GM19467 (cell line): ENCODE data around the gene MMD.
"Not testable (repeated sequence)": the region's sequence is repeated elsewhere in the genome, so short reads cannot be mapped to it uniquely, and the experiment has no call there.

ENCODE experiments used
- ATAC-seq: cut with Tn5 transposase; IDR thresholded peaks from one replicate; pipeline ENCODE4 v1.9.1; 2021; ENCODE audit warnings: mild to moderate bottlenecking, moderate library complexity; ENCODE audit not compliant: unreplicated experiment

The MMD gene, protein sequence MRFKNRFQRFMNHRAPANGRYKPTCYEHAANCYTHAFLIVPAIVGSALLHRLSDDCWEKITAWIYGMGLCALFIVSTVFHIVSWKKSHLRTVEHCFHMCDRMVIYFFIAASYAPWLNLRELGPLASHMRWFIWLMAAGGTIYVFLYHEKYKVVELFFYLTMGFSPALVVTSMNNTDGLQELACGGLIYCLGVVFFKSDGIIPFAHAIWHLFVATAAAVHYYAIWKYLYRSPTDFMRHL

DNA sequence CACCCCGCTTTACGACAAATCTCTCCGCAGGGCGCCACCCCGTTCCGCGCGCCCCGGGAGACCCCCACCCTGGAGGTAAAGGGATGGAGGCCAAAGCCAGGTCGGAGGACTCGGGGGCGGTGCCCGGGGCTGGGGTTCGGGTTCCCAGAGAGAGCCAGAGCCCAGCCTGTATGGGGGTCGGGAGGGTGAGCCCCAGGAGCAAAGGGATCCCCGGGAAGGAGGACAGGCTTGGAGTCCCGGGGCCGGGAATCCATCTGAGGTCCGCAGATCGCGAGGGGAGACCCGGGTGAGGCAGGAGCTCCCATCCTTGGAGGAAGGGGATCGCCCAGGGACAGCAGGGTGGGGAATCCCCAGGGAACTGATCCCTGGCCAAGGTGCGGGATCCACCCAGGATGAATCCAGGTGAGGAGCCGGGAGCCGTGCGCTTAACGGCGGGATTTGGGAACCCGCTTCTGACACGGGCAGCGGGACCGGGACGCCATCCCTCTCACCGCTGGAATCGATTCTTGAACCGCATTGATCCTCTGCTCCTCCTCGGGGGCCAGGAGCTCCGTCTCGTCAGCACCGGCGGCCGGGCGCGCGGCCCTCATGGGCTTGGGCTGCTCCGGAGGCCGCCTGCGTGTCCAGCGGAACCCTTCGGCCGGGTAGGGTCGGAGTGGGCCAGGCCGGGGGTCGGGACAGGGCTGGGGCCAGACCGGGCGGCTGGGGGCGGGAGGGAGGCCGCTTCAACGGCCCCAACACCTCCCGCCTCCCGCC is at the start of gene MMD:
Gene MMD, minus strand, starts transcription at position 657 of the 756 bp plus-strand sequence. Its CDS starts 140 bp downstream, at position 517.
- peak; percentile 23 for ATAC-seq

DNA sequence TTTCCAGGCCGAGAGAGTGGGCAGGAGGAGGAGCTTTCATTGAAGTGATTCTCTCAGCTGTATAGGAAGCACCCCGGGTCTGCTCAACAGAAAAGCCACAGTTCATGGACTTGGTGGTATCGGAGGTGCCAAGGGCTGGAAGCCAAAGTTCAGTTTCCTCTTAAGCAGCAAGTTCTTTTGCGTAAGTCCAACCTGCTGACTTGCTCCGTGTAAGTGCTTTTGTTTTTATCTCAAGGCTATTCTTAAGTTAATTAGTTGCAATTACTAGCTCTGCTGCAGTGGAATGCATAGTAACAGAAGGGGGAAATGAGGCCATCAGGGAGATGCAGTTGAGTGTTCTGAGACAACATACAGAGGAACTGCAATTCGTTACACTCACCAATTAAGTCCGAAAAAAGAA is 45.0 kb upstream of the MMD start:
- no peak for ATAC-seq

DNA sequence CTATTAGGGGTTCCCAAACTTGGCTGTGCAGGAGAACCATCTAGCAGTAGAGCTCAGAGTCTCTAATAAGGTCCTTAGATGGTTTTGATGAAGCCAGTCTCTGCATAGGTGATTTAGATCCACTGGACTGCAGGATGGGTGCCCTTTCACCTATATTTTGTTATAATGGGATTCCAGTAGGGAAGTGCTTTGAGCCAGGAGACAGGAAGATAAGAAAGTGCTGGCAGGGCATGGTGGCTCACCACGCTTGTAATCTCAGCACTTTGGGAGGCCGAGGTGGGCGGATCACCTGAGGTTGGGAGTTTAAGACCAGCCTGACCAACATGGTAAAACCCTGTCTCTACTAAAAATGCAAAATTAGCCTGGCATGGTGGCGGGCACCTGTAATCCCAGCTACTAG is 44.1 kb upstream of the MMD start:
- not testable (repeated sequence) for ATAC-seq

DNA sequence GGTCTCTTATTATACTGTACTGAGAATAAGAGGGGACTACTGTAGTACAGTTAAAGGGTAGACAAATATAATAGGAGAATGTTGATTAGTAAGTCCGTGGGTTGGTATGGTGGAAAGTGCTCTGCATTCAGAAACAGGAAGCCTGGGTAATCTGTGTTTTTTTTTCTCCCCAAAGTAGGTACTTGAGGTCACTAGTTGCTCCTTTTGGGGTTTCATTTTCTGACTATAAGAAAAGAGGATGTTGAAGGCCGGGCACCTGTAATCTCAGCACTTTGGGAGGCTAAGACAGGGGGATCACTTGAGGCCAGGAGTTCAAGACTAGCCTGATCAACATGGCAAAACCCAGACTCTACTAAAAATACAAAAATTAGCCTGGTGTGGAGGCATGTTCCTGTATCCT is 42.0 kb upstream of the MMD start:
- peak; percentile 60 for ATAC-seq

DNA sequence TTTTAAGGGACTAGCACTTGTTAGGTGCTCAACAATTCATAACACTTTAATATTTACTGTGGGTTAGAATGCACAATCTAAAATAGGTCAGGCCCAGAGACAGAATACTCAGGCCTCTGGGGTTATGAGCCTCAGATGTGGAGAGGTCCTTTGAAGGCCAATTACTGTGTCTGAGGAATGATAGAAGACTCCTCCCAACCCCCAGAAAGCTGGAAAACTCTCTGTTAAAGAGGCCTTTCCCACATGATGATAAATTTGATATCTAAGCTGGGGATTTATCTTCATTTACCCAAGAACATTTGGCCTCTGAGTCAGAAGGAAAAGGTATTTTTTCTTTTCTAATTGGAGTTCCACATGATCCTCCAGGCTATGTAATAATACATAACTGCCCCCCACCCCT is 41.1 kb upstream of the MMD start:
- no peak for ATAC-seq

DNA sequence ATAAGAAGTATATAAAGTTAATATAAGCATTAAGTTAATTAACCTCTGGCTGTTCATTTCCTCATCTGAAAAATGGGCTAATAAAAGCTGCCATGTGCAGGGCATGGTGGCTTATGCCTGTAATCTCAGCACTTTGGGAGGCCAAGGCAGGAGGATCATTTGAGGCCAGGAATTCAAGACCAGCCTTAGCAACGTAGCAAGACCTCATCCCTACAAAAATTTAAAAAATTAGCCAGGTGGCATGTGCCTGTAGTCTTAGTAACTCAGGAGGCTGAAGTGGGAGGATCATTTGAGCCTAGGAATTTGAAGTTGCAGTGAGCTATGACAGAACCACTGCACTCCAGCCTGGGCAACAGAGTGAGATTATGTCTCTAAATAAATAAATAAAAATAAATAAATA is 40.6 kb upstream of the MMD start:
- no peak for ATAC-seq

DNA sequence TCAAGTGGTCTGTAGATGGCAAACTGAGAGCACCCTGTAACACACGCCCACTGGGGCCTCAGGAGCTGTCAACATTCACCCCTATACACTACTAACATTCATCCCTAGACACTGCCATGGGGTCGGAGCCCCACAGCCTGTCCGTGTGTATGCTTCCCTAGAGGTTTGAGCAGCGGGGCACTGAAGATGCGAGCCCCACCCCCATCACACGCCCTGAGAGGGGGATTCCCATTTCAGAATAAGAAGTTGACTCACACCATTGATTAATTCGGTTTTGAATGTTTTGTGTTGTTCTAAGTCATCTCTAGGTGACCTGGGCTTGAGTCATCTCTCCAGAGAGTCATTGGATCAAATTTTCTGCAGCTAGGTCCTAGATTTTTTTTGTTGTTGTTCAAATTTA is 37.3 kb upstream of the MMD start:
- no peak for ATAC-seq

DNA sequence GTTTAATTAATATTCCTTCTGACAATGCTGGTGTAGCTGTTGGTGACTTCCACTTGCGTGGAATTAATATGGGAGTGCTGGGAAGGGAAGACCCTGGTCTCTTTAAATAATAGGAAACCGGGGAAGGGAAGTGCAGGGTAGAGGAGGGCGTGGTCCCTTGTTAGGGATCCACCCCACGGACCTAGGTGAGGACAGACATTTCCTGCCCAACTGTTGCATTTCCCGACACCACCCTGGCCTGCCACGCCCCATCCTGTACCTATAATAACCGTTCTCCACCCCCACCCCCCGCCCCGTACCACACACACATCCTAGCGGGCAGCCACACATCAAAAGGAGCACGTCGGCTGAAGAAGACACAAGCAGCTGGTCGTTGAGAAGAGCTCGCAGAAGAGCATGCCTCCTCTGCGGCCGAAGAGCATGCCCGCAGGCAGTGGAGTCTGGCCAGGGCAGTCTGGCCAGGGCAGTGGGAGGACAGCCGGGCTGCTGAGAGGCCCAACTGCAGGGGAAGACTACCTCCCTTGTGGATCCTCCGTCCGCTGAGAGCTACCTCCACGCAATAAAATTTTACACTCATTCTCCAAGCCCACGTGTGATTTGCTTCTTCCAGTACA is 36.8 kb upstream of the MMD start:
- no peak for ATAC-seq

DNA sequence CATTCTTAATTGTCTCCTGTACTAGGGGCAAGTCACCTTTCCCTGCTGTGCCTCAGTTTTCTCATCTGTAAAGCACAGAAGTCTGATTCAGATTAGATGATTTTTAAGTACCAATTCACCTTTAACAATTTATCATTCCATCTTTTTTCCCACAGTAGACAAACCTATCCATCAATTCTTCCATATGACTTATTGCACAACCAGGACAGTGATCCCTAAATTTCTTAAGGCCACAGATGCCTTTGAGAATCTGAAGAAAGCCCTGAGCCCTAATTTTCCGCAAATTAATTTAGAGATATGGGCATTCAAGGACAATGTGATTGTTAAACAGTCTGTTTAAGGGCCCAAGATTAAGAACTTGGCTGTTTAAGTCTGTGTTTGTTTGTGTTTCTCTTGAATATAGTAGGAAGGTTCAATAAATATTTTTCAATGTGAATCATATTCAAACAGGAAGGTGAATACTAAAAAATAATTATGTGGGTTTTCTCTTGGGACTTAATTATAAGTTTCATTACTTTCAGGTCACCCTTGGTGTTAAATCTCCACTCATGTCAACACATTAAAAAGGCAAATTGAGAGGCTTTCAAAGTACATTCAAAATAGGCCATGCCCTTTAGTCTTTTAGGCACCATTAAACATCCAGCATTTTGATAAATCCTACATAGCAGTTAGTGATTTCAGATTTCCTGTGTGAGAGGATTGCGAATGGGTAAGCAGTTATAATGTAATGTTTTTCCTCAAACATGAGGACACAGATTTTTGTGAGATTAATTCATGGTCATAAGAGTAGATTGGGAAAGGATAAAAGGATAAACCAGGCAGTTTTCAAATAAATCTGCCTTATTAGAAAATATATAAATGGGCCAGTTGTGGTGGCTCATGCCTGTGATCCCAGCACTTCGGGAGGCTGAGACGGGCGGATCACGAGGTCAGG is 34.9 kb upstream of the MMD start:
- ATAC-seq = no peak

DNA sequence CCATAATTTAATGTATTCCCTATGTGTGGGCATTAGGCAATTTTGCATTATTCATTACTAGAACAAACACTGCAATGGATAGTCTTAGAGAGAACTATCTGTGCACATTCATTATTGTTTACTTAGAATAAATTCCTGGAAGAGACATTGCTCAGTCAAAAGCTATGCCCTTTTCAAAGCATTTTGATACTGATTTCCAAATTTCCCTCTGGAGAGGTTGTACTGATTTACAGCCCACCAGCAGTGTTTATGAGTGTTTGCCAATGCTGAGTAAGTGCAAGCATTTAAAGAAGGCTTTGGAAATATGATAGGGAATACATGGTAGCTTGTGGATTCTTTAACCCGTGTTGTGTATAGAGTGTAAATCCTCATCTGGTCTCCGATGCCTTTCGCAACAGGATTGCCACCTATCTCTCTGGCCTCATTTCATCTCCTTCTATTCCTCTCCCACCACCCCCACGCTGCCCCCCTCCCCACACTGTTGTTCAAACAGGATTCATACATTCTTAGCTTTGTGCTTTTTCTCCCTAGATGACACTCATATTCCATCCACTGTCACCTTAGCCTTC is 33.4 kb upstream of the MMD start:
- no peak for ATAC-seq

DNA sequence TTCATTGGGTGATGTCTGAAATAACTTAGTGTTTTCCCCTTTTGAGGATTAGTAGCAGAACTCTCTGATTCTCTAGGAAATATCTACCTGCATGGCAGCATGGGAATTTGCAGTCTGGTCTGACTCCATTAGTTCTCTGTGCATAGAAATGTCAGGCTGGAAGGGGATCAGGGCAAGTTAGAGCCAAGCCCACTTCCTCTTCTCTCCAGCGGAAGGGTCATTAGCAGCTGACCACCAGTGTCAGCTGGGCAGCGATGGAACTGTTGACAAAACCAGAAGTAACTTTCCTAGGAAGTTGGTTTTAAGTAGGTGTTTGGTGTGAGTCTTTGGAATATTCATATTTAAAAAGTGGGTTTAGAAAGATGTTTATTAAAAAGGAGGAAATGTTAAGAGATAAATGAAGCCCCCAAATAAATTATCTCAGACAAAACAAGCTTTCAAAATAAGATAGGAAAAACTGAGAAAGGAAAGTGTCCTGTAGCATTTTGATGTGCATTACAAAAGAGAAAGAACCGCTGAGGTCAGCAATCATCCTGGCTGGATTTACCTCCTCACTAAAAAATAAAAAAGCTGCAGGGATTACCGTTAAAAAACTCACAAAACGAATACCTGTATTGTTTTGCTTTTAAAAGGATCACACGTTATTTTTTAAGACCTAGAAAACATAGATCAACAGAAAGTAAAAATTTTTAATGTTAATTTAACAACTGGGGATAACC is 32.4 kb upstream of the MMD start:
- no peak for ATAC-seq

DNA sequence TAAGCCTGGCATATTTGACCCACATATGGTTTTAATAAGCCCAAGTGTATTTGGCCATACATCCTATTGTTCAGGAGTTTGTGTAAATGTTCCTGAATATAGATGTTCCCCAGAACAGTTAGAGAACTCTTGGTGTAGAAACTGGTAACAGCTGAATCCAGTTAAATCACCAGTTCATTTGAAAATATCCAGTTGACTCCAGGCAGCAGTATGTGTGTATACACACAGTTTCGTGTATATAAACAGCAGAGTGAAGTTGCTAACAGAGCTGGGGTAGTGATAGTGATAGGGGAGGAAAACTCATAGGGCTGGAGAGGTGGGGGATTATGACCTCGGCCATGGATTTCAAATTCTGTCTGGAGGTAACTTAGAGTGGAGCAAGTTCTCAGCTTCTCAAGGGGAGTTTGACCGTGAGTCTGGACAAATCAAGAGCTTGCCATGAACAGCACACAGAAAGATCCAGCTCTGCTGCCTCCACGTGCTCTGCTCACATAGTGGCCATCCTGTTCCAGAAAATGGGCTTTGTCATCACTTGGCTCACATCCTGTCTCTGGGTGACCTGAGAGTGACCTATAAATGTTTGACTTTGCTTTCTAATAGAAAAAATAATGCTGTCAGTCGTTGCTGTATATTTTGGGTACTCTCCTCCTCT is 30.6 kb upstream of the MMD start:
- ATAC-seq = peak; percentile 65

DNA sequence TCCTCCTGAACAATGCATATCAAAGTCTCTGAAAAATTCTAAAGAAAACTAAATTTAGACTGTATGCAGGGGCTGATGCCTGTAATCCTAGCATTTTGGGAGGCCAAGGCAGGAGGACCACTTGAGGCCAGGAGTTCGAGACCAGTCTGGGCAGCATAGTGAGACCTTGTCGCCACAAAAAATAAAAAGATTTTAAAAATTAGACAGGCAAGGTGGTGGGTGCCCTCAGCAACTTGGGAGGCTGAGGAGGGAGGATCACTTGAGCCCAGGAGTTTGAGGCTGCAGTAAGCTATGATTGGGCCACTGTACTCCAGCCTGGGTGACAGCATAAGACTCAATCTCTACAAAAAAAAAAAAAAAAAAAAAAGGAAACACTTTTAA is 30.1 kb upstream of the MMD start:
- ATAC-seq = no peak

DNA sequence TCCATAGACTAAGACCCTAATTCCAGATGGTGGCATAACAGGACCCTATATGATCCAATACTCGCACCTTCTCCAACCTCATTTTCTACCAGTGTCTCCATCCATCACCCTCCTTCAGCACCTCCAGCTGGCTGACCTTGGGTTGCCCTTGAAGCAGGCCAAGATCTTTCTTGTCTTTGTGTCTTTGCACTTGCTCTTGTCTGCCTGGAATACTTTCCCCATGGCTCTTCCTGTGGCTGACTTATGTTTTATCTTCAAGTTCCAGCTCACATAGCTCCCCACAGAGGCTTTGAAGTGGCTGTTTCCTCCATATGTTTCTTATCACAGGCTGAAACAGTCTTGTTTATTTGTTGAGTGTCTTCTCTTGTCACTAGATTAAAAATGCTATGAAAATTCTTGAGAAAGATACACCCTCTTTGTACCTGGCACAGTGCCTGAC is 29.6 kb upstream of the MMD start:
- no peak for ATAC-seq

DNA sequence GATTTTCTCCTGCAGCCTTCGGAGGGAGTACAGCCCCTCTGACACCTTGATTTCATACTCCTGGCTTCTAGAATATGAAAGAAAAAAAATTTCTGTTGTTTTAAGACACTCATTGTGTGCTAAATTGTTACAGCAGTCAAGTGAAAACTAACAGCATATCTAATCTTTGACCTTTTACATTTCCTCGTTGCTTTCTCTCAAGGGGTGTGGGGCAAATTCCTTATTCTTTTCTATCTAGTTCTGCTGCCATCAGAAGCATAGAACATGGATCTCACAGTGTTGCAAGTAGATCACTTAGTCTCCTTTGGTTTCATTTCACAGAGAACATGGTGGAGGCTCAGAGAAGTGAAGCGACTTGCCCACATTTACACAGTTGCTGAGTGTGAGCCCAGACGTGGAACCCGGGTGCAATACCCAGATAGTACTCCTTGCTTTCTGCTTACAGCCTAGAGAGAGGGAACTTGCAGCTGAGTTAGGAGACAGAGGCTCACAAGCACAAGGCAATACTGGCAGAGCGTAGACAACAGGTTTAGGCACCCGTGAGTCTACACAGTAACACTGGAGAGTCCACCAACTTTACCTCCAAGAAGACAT is 28.7 kb upstream of the MMD start:
- no peak for ATAC-seq

DNA sequence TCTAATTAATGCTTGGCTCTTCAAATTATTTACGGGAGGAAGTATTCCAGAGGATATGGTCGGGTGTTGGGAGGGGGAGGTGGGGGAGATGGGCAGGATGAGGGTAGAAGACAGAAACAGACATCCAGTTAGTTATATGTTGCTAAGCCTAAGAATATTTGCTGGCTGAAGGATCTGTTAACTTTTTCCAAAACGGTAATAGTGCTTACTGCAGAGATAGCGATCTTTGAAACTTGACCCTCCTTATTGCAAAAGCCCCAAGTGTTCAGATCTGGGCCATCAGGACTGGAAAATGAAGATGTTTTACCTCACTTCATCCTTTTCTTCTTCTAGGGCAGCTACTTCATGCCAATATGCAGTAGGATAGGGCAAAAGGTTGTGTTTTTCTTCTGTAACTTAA is 27.0 kb upstream of the MMD start:
- ATAC-seq = no peak

DNA sequence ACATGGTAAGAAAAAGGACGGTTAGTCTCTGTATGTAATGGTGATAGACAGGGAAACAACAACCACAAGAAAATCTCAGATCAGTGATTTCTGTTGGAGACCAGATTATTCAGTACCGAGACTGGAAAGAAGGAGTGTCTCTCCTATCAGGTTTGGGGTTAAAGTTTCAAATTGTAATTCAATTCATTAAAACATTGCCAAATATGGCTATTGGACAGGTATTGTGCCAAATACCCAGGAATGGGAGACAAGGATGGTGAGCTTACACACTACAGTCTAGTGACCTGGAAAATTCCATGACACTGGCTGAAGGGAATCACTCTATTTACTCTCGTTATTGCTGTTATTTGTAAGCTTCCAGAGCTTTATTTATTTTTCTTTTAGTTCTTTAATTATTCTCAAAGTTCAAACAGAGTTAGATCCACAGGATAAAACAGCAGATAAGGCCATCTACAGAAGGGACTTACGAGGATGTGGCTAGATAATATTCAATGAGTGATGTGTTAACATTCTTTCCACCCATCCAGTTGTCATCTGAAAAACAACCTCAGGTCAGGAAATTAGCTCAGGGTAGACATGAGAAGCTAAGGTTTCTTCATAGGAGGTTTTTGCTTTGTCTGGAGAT is 25.1 kb upstream of the MMD start:
- no peak for ATAC-seq

DNA sequence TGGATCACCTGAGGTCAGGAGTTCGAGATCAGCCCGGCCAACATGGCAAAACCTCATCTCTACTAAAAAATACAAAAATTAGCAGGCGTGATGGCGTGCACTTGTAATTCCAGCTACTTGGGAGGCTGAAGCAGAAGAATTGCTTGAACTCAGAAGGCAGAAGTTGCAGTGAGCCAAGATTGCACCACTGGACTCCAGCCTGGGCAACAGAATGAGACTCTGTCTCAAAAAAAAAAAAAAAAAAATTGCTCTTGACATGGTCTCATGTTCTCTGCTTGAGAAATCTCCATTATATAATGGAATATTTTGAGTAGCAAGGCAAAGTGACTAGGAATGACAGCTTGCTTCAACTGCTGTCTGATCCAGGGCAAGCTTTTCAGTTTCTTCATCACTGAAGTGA is 24.4 kb upstream of the MMD start:
- ATAC-seq = not testable (repeated sequence)
